ENCODE measurements around the gene RNF141. TPM values are rescaled to one million over a fixed set of nuclear protein-coding genes. Genes with fewer than 3 reads are reported as not detected.

Gene RNF141
- total RNA-seq, 1 donor from 2014 or later: 76.6 TPM

GRCh38 chr11:10500757-10501684, 40.0 kb downstream of the RNF141 start:
- FAIRE-seq (no peak), DNase-seq (ENCODE audit: low spot score in 2 of 2) (no peak)

DNA sequence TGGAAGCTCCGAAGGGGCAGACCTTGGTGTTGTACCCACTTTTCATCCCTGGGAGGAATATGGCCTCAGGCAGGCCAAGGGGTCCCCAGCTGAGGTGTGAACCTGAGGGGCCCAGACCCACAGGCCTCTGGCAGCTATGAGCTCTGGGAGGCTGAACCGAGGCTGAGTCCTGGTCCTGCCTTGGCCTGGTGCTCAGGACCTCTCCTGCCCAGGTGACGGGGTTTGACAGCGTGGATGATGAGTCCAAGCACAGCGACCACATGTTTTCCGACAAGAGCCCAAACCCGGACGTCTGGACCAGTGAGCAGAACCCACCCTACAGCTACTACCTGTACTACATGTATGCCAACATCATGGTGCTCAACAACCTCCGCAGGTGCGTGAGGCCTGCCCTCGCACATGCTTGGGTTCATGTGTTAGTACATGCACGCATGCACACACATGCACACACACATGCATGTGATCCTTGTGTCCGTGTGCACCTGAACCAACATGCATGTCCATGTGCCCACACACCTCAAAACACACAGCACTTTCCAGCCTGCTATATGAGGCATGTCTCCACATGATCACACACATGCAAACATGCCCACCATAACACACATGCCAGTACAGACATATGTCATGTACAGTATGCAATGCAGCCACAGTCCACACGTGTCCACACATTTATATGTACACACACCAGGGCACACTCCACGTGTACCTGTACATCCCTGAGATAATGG, 40.9 kb downstream of the RNF141 start:
- FAIRE-seq (no peak), DNase-seq (ENCODE audit: low spot score in 2 of 2) (no peak)

GRCh38 chr11:10499452-10499851, 41.5 kb downstream of the RNF141 start:
- FAIRE-seq: no peak
- no peak for DNase-seq (ENCODE audit: low spot score in 2 of 2)

- FAIRE-seq: no peak
- DNase-seq (ENCODE audit: low spot score in 2 of 2): no peak
Observed at GRCh38 chr11:10498426-10499250, 42.3 kb downstream of the RNF141 start.

- DNase-seq (ENCODE audit: low spot score in 2 of 2) (no peak), FAIRE-seq (no peak)
Observed at GRCh38 chr11:10498022-10498400, 43.0 kb downstream of the RNF141 start.

DNA sequence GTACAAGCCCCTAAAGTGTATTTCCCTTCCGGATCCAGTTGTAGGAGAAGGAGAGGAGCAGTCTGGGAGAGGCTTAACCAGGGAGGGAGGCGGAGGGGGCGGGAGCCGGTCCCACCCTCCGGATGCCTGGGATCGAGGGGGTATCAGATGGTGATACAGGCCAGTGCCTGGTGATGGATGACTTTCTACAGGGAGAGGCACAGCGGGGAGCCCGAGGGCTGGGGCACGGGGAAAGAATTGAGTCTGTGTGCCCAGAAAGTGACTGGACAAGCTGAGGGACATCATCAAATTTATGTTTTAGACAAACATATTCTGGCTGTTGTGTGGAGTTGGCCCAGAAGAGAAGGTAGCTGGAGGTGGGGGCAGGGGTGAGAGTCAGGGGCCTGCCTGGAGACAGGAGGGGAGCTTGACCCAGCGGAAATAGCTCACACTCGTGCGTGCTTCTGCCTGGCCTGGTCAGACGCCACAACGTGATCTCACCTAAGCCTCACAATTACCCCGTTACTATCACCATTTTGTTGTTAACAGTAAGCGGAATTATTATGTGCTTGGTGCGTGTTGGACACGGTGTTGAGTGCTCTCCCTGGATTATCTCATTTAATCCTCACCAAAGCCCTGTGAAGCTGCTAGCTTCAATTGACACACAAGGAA, 43.5 kb downstream of the RNF141 start:
- DNase-seq (ENCODE audit: low spot score in 2 of 2) (no peak), FAIRE-seq (no peak)

DNA sequence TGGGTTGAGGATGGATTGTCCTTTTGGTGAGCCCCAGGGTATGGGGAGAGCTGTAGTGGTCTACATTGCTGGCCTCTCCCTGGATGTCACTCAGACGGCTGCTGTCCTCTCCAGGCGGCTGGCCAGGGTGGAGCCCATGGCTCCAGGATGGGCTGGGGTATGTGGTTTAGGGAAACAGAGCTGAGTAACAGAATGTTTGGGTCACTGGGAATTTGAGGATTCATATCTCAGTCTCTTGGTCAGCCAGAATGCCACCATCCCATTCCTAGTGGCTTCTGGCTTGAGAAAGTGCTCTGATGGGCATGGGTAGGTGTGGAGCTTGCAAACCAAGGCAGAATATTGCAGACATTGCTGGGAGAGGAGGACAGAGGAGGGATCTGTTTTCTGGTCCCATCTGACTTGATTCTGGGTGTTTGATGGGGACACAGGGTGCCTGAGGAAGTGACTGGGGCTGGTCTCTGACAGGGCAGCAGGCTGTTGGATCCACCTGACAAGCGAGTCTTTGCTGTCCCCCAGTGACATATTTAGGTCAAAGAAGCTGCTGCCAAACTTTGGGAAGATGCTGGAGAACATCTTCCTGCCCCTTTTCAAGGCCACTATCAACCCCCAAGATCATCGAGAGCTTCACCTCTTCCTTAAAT, 44.6 kb downstream of the RNF141 start:
- DNase-seq (ENCODE audit: low spot score in 2 of 2) (no peak), FAIRE-seq (no peak)

DNA sequence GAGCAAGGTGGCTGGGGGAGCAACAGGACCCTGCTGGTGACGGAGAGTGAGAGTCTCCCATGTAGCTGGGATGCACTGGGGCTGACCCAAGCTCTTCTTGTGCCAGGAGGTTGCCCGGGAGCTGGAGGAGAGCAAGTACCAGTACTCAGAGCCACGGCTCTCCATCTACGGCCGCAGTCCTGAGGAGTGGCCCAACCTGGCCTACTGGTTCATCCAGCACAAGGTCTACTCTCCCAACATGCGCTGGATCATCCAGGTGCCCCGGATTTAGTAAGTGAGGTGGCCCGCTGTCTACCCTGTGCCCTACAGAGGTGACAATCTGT, 45.6 kb downstream of the RNF141 start:
- DNase-seq (ENCODE audit: low spot score in 2 of 2) (no peak), FAIRE-seq (no peak)

GRCh38 chr11:10494636-10495463, 46.1 kb downstream of the RNF141 start:
- FAIRE-seq: no peak

DNA sequence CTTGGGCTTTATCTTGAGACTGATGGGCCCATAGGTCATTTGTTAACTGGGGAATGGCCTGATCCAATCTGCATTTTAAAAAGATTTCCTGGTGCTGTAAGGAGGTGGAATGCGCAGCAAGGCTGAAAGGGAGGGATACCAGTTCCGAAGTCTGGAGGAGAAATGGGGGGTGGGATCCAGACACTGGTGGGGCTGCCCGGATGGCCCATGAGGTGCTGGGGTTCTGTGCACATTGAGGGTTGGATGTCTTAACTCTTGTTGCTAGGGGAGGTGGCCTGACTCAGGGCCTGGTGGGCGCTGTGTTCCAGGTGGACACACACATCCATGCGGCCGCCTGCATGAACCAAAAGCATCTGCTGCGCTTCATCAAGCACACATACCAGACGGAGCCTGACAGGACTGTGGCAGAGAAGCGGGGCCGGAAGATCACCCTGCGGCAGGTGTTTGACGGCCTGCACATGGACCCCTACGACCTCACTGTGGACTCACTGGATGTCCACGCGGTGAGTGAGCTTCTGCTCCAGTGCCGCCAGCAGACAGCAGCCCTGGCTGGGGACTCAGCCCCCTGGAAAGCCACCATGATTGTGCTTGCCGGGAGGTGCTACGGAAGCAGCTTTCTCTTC, 47.8 kb downstream of the RNF141 start:
- no peak for FAIRE-seq

More at GRCh38 chr11:10494636-10495463, 46.1 kb downstream of the RNF141 start:
- no peak for DNase-seq (ENCODE audit: low spot score in 2 of 2)

DNA sequence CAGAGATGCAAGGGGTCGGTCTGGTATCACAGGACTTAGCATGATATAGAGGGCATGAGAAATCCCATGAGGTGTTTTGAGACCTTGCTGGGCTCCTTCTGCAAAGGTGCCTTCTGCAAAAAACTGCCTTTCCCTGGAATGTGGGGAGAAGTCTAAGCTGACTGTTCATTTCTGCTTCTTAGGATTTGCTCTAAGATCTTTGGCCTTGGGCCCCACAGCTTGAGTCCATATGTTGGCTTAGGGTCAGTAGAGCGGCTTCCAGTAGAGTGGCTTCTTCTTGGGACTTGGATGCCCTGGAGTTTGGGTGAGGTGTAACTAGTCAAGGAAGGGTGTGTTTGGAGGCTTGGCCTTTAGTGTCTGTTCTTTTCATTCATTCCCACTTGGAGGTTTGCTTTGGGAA, 48.9 kb downstream of the RNF141 start:
- FAIRE-seq (no peak), DNase-seq (ENCODE audit: low spot score in 2 of 2) (no peak)

More for the DNA sequence above, 47.8 kb downstream of the RNF141 start:
- no peak for DNase-seq (ENCODE audit: low spot score in 2 of 2)

DNA sequence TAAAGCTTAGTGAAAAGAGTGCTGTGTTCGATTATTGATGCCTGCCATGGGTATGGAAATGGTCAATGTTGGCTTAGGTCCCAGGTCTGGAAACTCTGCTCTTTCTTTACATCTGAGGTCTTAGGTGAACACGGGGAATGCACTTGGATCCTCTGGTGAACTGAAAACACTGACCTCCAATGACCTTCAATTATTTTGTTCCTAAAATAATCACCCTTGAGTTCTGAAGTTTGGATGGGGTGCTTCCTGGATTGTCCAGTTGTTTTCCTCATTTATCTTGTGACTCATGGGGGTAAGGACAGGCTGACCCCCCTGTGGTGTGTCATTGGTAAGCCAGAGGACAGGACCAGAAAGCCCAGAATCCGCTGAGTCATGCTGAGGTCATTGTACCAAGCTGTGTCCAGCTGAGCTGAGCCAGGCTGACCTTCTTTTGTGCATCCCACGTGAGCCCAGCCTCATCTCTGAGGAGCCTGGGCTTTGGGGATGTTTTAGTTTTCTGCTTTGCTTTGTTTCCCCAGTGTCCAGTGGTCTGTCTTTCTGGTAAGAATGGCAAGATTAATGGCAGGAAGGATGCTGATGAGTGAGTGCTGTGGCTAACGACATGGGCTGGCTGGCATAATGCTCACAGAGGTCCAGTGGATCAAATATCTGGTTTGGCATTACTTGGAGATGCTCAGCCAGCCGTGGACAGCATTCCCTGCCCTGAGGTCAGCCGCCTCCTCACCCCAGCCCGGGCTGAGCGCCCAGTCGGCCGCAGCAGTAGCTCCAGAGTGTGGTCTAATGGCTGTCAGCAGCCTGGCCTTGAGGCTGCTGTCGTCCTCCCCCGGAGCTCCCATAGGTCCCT, 50.4 kb downstream of the RNF141 start:
- FAIRE-seq (peak; percentile 23), DNase-seq (ENCODE audit: low spot score in 2 of 2) (peak; percentile 55 to 81)

DNA sequence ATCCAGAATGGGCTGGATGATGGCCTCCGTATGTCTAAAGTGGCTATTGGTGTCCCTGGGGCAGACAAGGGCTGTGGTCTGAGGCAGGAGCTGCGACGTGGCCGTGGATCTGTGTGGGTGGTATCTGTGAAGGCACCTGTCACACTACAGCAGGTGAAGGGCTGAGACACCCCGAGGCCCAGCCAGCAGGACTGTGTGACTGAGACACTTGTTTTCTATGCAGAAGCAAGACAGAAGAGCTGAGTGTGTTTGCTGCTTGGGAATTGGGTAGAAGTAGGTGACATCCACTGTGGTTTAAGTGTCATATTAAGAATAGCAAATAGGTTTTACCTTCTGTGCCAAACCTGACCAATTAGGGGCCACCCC, 51.0 kb downstream of the RNF141 start:
- no peak for FAIRE-seq
- DNase-seq (ENCODE audit: low spot score in 2 of 2): no peak

- DNase-seq (ENCODE audit: low spot score in 2 of 2): no peak
- no peak for FAIRE-seq
Observed at GRCh38 chr11:10488934-10489691, 51.9 kb downstream of the RNF141 start.

DNA sequence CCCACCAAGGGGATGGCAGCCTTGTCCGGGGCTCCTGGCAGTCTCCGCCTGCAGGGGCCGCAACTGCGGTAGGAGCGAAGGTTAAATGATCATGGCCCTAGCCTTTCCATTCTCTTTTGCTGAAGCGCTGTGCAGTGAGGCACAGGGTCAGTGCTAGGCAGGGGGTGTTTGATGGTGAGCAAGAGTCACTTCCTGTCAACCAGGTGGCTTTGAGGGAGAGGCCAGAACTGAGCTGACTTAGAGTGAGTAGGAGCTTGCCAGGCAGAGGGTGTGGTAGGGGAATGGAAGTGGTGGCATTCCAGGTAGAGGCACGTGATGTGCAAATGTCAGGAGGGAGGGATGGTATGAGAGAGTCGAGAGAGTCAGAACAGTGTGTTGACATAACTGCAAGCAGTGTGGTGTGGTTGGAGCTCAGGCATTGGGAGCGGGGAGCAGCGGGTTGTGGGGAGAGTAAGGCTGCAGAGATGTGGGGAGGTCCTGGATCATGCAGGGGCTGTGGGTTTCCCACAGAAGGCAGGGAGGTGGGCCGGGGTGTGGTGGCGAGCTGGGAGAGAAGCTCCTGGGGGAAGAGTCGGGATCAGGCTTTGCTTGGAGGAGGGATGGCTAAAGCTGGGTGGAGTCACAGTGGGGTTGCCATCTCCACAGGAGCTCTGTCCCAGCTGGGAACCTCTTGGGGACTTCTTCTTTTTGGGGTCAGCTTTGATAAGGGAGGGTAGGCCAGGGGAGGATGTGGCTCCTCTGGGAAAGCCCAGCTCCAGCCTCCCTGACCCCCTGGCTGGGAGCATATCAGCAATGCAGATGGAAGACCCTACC, 52.7 kb downstream of the RNF141 start:
- no peak for FAIRE-seq
- no peak for DNase-seq (ENCODE audit: low spot score in 2 of 2)

- FAIRE-seq: no peak
- DNase-seq (ENCODE audit: low spot score in 2 of 2): no peak
Observed at GRCh38 chr11:10487002-10487647, 53.9 kb downstream of the RNF141 start.

Measured in frontal cortex (tissue), 4 donors.